Spleen (tissue), 11 donors: ENCODE measurements around the gene LTB4R2. TPM values are rescaled to one million over a fixed set of nuclear protein-coding genes. Genes with fewer than 3 reads are reported as not detected.
"Not testable (repeated sequence)": the region's sequence is repeated elsewhere in the genome, so short reads cannot be mapped to it uniquely, and the experiment has no call there.

ENCODE experiments used
- DNase-seq: peaks from one replicate; pipeline ENCODE4 v3.0.0-alpha.2; 2020
- H3K27ac ChIP-seq, 8 donors: fragments of 200-600 bp; sonication (generic) in 7 of 8; 1 replicate in 4 of 8; 2 replicates in 4 of 8; pipeline versions ENCODE4 v1.5.0 to v1.8.0; 2016 to 2021; ENCODE audit warnings: inconsistent platforms in 4 of 8, mild to moderate bottlenecking in 4 of 8, moderate library complexity in 1 of 8
- H3K27me3 ChIP-seq, 7 donors: fragments of 200-600 bp; sonication (generic) in 6 of 7; replicated peaks in 1 of 7; 1 replicate in 4 of 7; 2 replicates in 3 of 7; pipeline versions ENCODE4 v1.5.0 to v1.8.0; 2016 to 2021; ENCODE audit warnings: inconsistent platforms in 3 of 7, mild to moderate bottlenecking in 1 of 7
- H3K36me3 ChIP-seq, 6 donors: fragments of 200-600 bp; sonication (generic) in 5 of 6; 1 replicate in 4 of 6; 2 replicates in 2 of 6; pipeline versions ENCODE4 v1.5.0 to v1.8.0; 2016 to 2021; ENCODE audit warnings: inconsistent platforms in 2 of 6
- H3K4me1 ChIP-seq, 6 donors: fragments of 200-600 bp; sonication (generic) in 5 of 6; 1 replicate in 3 of 6; 2 replicates in 3 of 6; pipeline versions ENCODE4 v1.5.0 to v1.8.0; 2016 to 2021; ENCODE audit warnings: inconsistent platforms in 3 of 6
- H3K4me3 ChIP-seq, 8 donors: fragments of 200-600 bp; sonication (generic) in 7 of 8; 1 replicate in 4 of 8; 2 replicates in 4 of 8; pipeline versions ENCODE4 v1.5.0 to v1.8.0; 2016 to 2021; ENCODE audit warnings: inconsistent platforms in 4 of 8, mild to moderate bottlenecking in 4 of 8, moderate library complexity in 2 of 8
- H3K9me3 ChIP-seq, 8 donors: fragments of 200-600 bp; sonication (generic) in 7 of 8; 1 replicate in 4 of 8; 2 replicates in 4 of 8; pipeline versions ENCODE4 v1.5.0 to v1.8.0; 2016 to 2021; ENCODE audit warnings: inconsistent platforms in 4 of 8
- POLR2A ChIP-seq, 3 donors: fragments of 450-650 bp; IDR thresholded peaks; one replicate each; pipeline ENCODE4 v1.5.1; 2017; ENCODE audit warnings: antibody characterized with exemption in 3 of 3, mild to moderate bottlenecking in 1 of 3
- POLR2AphosphoS5 ChIP-seq, 3 donors: sonication (generic); formaldehyde crosslinking; IDR thresholded peaks; one replicate each; pipeline ENCODE4 v1.5.1; 2017; ENCODE audit warnings: antibody characterized with exemption in 3 of 3
- WGBS, 5 donors: extraction: QIAGEN DNeasy Blood & Tissue Kit in 3 of 5; methylation state at CpG; one replicate each; pipeline versions ENCODE4 v1.1.5 to v1.1.7; 2013 to 2018; 5-methylcytosine and 5-hydroxymethylcytosine counted together
- intact Hi-C: fragments of 100-400 bp; cut with DNase I; formaldehyde crosslinking; loops from one replicate; pipeline ENCODE4 v1.15.0; 2023; ENCODE audit warnings: low total_unique reads
- polyA plus RNA-seq, 3 donors: library from polyadenylated mRNA; stranded (reverse); fragments of 200-250 nt; gene quantifications; one replicate each; pipeline ENCODE4 v1.2.1, GENCODE V29; 2013
- total RNA-seq, 7 donors: library from RNA; depleted of rRNA in 3 of 7; stranded (reverse); fragments of >200 nt in 3 of 7; fragmentation: NEBNext Ultra II Directional in 4 of 7; extraction: Animal tissue kit (Norgen Biotek cat#: 25700) in 4 of 7; gene quantifications; one replicate each; pipeline versions ENCODE4 v1.1.0 to v1.2.1, GENCODE V29; 2016 to 2021
- TF ChIP-seq, protein P1 (sequence below), 11 experiments: fragments of 200-600 bp in 7 of 11; fragments of 450-650 bp in 4 of 11; sonication (generic) in 4 of 11; IDR thresholded peaks in 8 of 11; conservative IDR thresholded peaks in 3 of 11; 1 replicate in 7 of 11; 2 replicates in 4 of 11; pipeline versions ENCODE4 v1.4.0 to v1.8.0; 2016 to 2021; ENCODE audit warnings: antibody characterized with exemption in 11 of 11, inconsistent platforms in 4 of 11, mild to moderate bottlenecking in 1 of 11
- donor health status: healthy with polysubstance abuse.
- donor health status: DM: no; HTN: no; CAD: no; lungs with moderate emphysema.
- donor health status: DM: no; HTN: no; CAD: no.
- donor health status: Bipolar disorder and iron deficiency.
- donor health status: healthy.
- donor health status: DM: no; HTN: no; CAD: no.
- donor health status: DM: yes; HTN: yes; CAD: no.

Gene LTB4R2
- total and polyA plus RNA-seq, 10 donors: 0.83 to 32.3 (median 13.9) TPM

DNA sequence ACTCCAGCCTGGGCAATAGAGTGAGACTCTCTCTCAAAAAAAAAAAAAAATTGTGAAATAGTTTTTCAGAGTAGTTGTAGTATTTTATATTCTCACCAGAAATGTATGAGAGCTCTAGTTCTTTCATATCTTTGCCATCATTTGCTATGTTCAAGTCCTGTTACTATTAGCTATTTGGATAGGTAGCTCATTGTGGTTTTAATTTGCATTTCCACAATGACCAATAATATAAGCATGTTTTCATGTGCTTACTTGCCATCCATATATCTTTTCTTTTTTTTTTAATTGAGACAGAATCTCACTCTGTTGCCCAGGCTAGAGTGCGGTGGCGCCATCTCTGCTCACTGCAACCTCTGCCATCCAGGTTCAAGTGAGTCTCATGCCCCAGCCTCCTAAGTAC is 38.2 kb downstream of the LTB4R2 start:
- DNase-seq: no peak
- WGBS, 5 donors: 88 to 97% (median 95%) methylated on average over 2 of the region's 2 CpGs
- intact Hi-C loops: no loop called here

DNA sequence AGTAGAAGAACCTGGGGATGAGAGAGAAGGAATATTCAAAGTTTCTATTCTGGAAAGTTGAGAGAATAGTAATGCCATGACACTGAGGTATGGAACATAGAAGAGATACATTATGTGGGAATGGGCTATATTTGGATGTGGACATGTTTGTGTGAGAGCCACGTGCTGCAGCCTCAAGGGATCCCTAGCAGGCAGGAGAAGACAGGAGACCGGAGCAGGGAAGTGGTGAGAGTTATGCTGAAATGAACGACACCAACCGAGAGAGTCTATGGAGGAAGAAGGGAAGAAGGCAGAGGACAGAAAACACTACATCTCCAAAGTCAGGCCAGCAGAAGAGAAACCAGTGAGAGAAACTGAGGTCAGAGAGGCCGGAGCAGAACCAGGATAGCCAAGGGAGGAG is 39.8 kb downstream of the LTB4R2 start:
- Histone ChIP-seq H3K36me3 (no peaks in the 10 kb centered on the region), H3K4me1 (no peaks in the 10 kb centered on the region), H3K4me3 (no peak overlapping the region), H3K27ac (no peak overlapping the region), H3K27me3 (peaks cover 0 to 35% (median 0%) of the 10 kb centered on the region in 7 donors), H3K9me3 (no peaks in the 10 kb centered on the region)
- TF ChIP-seq, protein P1, sequence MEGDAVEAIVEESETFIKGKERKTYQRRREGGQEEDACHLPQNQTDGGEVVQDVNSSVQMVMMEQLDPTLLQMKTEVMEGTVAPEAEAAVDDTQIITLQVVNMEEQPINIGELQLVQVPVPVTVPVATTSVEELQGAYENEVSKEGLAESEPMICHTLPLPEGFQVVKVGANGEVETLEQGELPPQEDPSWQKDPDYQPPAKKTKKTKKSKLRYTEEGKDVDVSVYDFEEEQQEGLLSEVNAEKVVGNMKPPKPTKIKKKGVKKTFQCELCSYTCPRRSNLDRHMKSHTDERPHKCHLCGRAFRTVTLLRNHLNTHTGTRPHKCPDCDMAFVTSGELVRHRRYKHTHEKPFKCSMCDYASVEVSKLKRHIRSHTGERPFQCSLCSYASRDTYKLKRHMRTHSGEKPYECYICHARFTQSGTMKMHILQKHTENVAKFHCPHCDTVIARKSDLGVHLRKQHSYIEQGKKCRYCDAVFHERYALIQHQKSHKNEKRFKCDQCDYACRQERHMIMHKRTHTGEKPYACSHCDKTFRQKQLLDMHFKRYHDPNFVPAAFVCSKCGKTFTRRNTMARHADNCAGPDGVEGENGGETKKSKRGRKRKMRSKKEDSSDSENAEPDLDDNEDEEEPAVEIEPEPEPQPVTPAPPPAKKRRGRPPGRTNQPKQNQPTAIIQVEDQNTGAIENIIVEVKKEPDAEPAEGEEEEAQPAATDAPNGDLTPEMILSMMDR (IDR thresholded peaks at IDR 0.05 in 8 of 11, conservative IDR thresholded peaks at IDR 0.05 in 3 of 11): no peak
- TF ChIP-seq POLR2AphosphoS5 (IDR thresholded peaks at IDR 0.05) (no peak), POLR2A (IDR thresholded peaks at IDR 0.05) (no peak)
- 77 to 90% (median 81%) methylated on average over 5 of the region's 5 CpGs for WGBS, 5 donors
- DNase-seq: no peak
- intact Hi-C loops: no loop called here

More for the DNA sequence above, 38.2 kb downstream of the LTB4R2 start:
- TF ChIP-seq, protein P1 (IDR thresholded peaks at IDR 0.05 in 8 of 11, conservative IDR thresholded peaks at IDR 0.05 in 3 of 11): no peak
- TF ChIP-seq POLR2A (IDR thresholded peaks at IDR 0.05): no peak
- no peak for TF ChIP-seq POLR2AphosphoS5 (IDR thresholded peaks at IDR 0.05)
- Histone ChIP-seq H3K36me3 (no peaks in the 10 kb centered on the region), H3K27me3 (peaks cover 0 to 32% (median 0%) of the 10 kb centered on the region in 7 donors), H3K4me1 (no peaks in the 10 kb centered on the region), H3K27ac (no peak overlapping the region), H3K4me3 (no peak overlapping the region), H3K9me3 (no peaks in the 10 kb centered on the region)

DNA sequence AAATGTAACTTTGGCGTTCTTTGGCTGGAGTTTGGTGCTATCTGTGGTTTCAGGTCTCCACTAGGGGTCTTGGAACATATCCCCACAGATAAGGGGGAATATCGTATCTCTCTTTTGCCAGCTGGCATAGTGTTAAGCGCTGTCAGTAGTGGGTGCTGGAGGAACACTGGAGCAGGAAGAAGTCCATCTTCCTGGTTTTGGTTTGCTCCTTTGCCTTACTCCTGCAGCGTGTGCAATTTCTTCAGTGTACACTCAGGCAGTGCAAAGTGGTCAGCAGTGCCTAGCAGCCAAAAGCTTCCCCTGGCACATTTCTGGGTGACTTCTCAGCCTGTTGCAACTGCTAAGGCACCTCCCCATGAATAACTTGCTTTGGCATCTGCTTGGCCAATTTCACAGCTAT is 41.6 kb downstream of the LTB4R2 start:
- Histone ChIP-seq H3K27ac (no peak overlapping the region), H3K9me3 (no peaks in the 10 kb centered on the region), H3K27me3 (peaks cover 0 to 33% (median 0%) of the 10 kb centered on the region in 7 donors), H3K36me3 (no peaks in the 10 kb centered on the region), H3K4me1 (no peaks in the 10 kb centered on the region), H3K4me3 (no peak overlapping the region)
- no peak for DNase-seq
- 34 to 44% (median 39%) methylated on average over 4 of the region's 4 CpGs for WGBS, 5 donors
- TF ChIP-seq POLR2A (IDR thresholded peaks at IDR 0.05) (no peak), POLR2AphosphoS5 (IDR thresholded peaks at IDR 0.05) (no peak)
- TF ChIP-seq, protein P1 (IDR thresholded peaks at IDR 0.05 in 8 of 11, conservative IDR thresholded peaks at IDR 0.05 in 3 of 11): no peak
- intact Hi-C loops: no loop called here

DNA sequence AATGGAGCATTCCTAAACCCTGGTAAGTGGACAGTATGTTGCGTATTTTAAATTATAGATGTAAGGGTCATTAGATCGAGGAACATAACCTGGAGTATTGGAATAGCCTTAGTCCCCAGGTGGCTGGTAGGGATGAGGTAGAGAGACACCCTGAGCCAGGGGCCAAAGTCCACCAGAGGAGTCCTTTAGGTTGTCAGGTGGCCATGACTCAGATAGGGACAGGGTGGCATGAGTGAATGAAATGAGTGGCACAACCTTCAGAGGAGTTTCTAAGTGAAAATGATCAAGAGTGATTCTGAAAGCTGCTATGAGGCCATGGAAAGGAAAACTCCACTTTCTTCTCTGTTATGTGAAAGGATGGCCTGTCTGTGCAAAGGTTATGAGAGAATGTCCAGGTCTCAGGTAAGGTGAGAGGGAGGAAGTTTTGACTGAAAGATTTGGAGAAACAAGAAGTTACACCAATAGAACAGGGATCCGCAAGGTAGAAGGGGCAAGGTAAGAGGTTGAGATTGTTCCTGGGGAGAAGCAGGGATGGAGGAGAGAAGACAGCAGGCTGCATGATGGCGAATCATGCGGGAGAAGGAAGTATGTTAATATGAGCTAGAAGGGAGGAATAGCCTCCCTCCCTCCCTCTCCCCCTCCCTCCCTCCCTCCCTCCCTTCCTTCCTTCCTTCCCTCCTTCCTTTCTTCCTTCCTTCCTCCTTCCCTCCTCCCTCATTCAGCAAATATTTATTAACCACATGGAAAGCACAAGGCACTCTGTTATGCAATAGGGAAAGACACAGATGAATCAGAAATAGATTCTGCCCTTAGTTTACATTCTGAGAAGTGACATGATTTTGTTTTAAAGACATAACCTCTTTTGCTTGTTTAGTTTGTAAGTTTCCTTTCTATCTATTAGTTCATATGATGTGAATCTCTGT is 43.9 kb downstream of the LTB4R2 start:
- WGBS, 5 donors: 60 to 92% (median 76%) methylated on average over 5 of the region's 5 CpGs
- peaks cover 0 to 37% (median 0%) of the 10 kb centered on the region in 7 donors for H3K27me3 ChIP-seq
- H3K9me3 ChIP-seq: no peaks in the 10 kb centered on the region
- no peak overlapping the region for H3K27ac ChIP-seq
- intact Hi-C loops: no loop called here
- no peaks in the 10 kb centered on the region for H3K36me3 ChIP-seq
- H3K4me1 ChIP-seq: no peaks in the 10 kb centered on the region
- no peak overlapping the region for H3K4me3 ChIP-seq
- TF ChIP-seq POLR2A (IDR thresholded peaks at IDR 0.05) (no peak), POLR2AphosphoS5 (IDR thresholded peaks at IDR 0.05) (no peak)
- TF ChIP-seq, protein P1 (IDR thresholded peaks at IDR 0.05 in 8 of 11, conservative IDR thresholded peaks at IDR 0.05 in 3 of 11): no peak
- no peak for DNase-seq

DNA sequence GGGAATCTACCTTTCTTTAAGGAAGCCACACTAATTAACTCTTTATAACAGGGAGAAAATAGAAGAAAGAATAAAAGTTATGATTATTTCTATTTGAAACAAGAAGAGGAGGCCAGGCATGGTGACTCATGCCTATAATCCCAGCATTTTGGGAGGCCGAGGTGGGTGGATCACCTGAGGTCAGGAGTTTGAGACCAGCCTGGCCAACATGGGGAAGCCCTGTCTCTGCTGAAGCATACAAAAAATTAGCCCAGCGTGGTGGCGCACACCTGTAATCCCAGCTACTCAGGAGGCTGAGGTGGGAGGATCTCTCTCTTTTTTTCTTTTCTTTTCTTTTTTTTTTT is 44.5 kb downstream of the LTB4R2 start:
- H3K9me3 ChIP-seq, H3K4me1 ChIP-seq, DNase-seq, H3K27ac ChIP-seq, H3K4me3 ChIP-seq, H3K36me3 ChIP-seq, intact Hi-C loops: not testable (repeated sequence)
- 77 to 95% (median 91%) methylated on average over 3 of the region's 3 CpGs for WGBS, 5 donors
- H3K27me3 ChIP-seq: peaks cover 0 to 37% (median 0%) of the 10 kb centered on the region in 7 donors
